Umbilical cord (tissue), 2 donors: ENCODE measurements around the gene BRAF. TPM values are rescaled to one million over a fixed set of nuclear protein-coding genes. Genes with fewer than 3 reads are reported as not detected.
"Not testable (repeated sequence)": the region's sequence is repeated elsewhere in the genome, so short reads cannot be mapped to it uniquely, and the experiment has no call there.

Experiments used
- DNase-seq: peaks from one replicate; pipeline ENCODE4 v3.0.0-alpha.2; 2015; ENCODE audit warnings: low spot score
- total RNA-seq: library from RNA; depleted of rRNA; stranded (reverse); fragments of >200 nt; gene quantifications from one replicate; pipeline ENCODE4 v1.2.3, GENCODE V29; 2014; ENCODE audit warnings: low replicate concordance; ENCODE audit not compliant: insufficient read depth

Gene BRAF
- total RNA-seq, 1 donor from 2014 or later = 61.2 TPM

- no peak for DNase-seq
Observed at GRCh38 chr7:140684066-140684950, 240.4 kb downstream of the BRAF start.

DNA sequence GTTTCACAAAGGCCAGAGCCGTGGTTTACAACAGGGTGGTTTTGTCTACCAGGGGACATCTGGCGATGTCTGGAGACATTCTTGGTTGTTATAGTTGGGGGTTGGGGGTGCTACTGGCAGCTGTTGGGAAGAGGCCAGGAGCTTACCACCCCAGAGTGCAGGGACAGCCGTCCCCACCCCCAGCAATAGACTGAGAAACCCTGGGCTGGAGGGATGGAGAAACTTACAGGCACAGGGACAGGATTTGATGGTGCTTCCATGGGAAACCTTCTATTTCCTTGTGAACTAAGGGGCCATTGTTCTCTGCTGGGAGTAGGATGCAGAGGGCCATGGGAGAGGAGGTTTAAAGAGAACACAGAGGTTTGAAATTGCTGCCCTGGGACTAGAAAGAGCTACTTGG is 241.1 kb downstream of the BRAF start:
- no peak for DNase-seq

DNA sequence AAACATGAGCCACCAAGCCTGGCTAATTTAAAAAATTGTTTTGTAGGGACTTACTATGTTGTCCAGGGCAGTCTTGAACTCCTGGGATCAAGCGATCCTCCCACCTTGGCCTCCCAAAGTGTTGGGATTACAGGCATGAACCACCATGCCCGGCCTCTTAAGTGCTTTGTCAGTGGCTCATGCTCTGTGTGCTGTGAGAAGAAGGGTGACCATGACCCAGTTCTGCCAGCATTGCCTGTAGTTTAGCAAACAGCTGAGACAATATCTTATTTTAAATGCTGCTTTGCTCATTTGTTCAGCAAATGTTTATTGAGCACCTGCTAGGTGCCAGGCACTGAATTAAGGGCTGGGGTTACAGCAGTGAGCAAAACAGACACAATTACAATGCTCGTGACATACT is 243.0 kb downstream of the BRAF start:
- DNase-seq = no peak

DNA sequence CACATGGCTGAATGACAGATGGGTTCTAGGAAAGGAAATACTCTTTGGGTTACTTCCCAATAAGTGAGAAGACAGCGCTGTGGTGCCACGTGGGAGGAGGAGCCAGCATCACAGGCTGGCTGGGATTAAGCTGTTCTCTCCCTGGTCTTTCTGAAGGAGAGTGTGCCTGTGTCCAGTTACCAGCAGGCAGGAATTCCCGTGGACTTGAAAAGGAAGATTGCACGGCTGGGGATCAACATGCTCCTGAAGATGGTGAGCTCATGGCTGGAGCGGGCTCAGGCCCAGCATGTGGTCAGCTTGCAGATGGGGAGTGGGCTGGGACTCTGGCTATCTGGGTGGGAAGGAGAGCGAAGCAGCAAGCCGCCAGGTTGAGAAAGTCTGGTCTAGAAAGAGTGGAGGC is 243.8 kb downstream of the BRAF start:
- DNase-seq = no peak

GRCh38 chr7:140679186-140679585 is 245.5 kb downstream of the BRAF start:
- DNase-seq = no peak

DNA sequence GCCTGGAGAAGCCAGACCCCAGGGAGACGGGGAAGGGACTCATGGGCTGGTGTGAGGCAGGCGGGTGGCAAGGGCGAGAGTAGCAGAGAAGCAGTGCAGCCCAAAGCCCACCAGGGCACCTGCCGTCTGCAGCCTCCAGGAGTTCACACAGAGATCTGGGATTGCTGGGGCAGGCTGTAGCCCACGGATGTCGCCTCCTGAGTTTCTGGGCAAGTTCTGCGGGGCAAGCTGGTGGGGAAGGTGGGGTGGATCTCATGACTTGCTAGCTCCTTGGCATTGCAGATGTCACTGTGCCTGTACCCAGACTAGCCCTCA is 246.0 kb downstream of the BRAF start:
- no peak for DNase-seq

DNA sequence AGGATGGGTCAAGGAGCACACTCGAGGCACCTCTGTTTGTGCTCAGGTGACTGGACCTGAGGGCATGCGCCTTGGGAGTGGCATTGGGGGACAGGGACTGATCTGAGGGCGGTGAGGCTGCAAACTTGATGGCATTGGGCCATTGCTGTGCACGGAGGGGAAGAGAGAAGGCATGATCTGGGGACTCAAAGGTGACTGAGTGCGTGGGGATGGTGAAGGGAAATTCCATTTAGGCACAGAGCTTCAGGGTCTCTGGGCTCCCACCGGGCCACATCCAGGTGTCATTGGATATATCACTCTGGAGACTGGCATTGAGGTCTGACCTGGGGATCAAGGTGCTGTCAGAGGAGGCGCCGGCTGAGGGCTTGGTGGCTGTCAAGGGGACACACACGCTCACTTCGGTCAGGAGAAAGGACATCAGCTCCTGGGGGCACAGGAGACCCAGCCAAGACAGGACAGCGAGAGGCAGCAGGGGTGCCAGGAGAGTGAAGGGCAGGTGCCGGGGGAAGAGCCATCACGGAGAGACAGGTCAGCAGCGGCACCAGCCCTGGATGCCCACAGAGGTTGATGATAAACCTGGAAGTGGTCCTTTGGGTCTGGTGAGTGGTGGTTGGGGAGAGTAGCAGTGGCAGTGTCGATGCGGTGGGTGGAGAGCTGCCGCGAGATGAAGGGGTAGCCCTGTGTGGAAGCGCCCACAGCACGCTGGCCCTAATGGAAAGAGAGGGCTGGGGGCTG is 246.5 kb downstream of the BRAF start:
- no peak for DNase-seq

GRCh38 chr7:140677496-140677895 is 247.2 kb downstream of the BRAF start:
- no peak for DNase-seq

- DNase-seq = not testable (repeated sequence)
Observed at GRCh38 chr7:140676956-140677355, 247.8 kb downstream of the BRAF start.

DNA sequence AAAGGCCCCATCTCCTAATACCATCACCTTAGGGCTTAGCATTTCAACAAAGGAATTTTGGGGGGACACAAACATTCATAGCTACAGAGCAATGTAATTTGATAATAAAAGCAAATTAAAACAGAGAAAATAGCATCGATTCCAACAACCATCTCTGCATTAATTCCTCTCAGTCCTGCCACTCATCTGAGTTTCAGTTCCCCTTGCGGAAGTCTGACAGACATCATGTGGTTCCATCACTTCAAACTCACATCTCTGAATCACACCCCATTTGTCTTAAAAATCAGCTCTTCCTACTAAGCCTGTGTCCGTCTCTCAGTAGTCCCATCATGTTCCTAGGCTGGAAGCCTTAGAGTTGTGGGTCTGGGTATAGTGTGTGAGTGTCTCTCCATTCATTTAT is 248.4 kb downstream of the BRAF start:
- no peak for DNase-seq

GRCh38 chr7:140675726-140676125 is 249.0 kb downstream of the BRAF start:
- no peak for DNase-seq

GRCh38 chr7:140674899-140675701 is 249.6 kb downstream of the BRAF start:
- peak; percentile 53 for DNase-seq

DNA sequence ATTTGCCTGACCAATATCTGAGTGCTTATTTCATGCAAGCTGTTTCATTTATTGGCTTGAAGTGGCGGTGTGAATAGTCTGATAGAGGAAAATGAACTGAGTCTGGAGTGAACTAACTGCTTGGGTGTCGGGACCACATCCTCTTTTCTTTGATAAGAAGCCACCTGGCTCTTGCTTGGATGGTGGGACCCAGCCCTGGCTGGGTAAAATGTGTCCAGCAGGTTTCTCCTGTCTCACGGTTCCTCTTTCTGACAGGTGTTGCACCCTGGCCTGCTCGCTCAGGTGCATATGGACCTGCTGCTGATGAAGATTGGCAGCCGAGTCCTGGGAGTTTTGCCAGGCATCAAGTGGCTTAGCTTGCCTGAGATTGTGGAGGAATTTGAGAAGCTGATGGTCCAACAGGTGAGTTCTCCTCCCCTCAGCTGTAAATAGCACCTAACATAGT is 250.4 kb downstream of the BRAF start:
- DNase-seq = no peak

- DNase-seq = no peak
Observed at GRCh38 chr7:140673774-140674155, 251.0 kb downstream of the BRAF start.

- DNase-seq = peak; percentile 64
Observed at GRCh38 chr7:140673063-140673773, 251.5 kb downstream of the BRAF start.

DNA sequence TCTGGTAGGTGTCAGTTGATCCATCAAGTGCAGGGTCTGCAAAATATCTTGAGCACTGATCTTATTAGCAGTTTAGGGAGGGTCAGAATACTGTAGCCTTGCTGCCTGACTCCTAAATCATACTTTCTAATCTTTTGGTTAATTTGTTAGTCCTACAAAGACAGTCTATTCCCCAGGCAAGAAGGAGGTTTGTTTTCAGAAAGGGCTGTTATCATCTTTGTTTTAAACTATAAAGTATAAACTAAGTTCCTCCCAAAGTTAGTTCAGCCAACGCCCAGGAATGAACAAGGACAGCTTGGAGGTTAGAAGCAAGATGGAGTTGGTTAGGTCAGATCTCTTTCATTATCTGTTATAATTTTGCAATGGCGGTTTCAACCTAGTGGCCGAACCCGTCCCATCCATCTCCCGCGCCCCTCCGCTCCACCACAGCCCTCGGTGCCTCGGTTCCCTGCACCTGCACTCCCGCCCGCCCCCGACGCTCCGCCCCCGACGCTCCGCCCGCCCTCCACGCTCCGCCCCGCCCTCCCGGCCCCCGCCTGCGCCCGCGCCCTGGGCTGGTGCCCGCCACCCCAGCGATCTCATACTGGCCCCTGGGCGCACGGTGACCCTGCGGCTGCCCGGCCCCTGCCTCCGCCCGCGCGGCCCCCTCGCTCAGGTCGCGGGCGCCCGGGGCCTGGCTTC is 252.2 kb downstream of the BRAF start, which contains the start of gene ADCK2:
Gene ADCK2 (plus strand): TSS at position 564 of the 681 bp plus-strand sequence. CDS start 386 bp downstream, outside the sequence.
- DNase-seq = peak; percentile 51

GRCh38 chr7:140671966-140672365 is 252.8 kb downstream of the BRAF start:
- no peak for DNase-seq

DNA sequence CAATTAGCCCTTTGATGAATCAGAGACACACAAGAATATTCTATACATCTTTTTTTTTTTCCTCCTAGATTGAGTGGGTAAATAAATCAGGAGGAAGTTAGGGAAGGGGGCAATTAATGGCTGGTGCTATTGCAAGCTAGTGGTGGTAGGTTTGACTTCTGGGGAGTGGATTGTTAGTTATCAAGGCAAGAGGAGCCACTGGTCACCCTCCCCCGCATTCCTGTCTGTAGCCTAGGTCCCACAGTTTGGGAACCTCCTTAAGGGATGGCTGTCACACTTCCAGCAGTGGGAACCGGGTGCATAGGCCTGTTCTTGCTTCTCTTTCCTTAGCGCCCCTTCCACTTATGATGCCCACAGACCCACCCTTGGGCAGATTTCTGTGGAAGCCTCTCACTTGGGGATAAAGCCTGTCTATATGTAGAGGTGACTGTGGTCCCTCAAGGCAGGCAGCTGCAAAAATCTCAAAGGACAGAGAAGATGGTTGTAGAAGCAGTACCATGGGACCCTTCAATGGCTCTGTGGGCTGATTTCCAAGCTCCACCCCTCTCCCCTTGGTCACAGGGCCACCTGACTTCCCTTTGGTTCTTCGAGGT is 254.3 kb downstream of the BRAF start:
- DNase-seq = no peak

GRCh38 chr7:140669862-140670261 is 254.9 kb downstream of the BRAF start:
- DNase-seq = not testable (repeated sequence)

GRCh38 chr7:140669352-140669751 is 255.4 kb downstream of the BRAF start:
- DNase-seq = no peak
